GM19324 (cell line): Measurements from ENCODE around the gene CHRNB1.

Experiments used
- ATAC-seq: cut with Tn5 transposase; IDR thresholded peaks from one replicate; pipeline ENCODE4 v1.9.1; 2021; ENCODE audit warnings: mild to moderate bottlenecking, moderate library complexity; ENCODE audit not compliant: unreplicated experiment, low FRiP score

Gene CHRNB1

GRCh38 chr17:7437369-7437863 lies 7.4 kb upstream of the CHRNB1 start:
- no peak for ATAC-seq

DNA sequence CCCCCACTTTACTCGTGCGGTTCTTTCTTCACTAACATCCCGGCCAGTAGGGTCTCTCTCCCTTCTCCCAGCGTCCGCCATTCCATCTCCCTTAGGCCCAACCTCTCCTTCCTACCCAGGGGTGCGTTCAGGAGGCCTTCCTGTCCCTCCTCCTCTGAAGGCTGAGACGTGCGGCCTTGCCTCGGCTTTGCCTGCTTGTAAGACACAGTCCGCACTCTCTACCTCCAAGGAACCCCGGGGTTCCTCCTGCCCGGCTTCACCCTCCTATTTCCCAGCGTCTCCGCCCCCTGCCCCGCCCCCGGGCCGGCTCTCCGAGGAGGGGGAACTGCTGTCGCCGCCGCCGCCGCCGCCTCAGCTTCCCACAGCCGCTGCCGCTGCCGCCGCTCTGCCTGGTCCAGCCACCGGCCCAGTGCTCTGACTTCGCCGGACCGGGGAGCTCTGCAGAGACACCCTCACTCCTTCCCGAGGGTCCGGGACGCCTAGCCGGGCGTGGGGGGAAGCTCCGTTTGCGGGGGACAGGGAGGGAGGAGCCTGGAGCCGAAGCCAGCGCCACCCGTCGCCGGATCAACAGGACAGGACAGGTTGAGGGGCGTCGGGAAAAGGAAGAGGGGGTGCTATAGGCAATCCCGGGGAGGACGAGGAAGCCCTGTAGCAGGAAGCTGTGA lies 6.8 kb upstream of the CHRNB1 start:
- ATAC-seq, result no peak

DNA sequence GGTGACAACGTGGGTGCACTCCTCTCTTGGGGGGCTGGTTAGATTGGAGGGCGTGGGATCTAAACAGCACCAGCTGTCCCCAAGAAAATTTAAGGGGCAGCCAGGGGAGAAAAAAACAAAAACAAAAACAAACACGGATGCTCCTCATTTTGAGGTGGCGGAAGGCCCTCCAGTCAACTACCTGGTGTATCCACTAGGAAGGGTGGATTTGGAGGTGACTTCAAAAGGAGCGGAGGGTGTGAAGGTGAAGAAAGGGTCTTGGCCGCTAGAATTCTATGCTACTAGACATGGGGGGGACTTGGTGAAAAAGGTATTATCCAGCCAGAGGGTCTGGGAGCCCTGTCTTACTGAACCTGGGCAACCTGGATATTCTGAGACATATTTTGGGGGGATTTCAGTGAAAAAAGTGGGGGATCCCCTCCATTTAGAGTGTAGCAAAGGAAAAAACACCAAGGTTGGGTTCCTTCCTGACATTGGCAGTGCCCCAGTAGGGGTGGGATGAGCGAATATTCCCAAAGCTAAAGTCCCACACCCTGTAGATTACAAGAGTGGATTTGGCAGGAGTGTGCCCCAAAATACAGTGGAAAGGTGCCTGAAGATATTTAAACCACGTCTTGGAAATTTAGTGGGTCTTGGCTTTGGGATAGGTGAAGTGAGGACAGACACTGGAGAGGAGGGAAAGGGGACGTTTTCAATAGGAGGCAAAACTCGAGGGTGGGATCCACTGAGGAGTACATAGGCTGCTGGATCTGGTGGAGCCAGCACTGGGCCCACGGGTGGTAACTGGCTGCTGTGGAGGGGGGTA lies 6.0 kb upstream of the CHRNB1 start:
- ATAC-seq, result no peak

- no peak for ATAC-seq
Observed at GRCh38 chr17:7439462-7440112, 5.3 kb upstream of the CHRNB1 start, which contains the start of gene FGF11. Gene FGF11 (plus strand): TSS chr17:7439512. CDS start chr17:7439621, 109 bp downstream.

DNA sequence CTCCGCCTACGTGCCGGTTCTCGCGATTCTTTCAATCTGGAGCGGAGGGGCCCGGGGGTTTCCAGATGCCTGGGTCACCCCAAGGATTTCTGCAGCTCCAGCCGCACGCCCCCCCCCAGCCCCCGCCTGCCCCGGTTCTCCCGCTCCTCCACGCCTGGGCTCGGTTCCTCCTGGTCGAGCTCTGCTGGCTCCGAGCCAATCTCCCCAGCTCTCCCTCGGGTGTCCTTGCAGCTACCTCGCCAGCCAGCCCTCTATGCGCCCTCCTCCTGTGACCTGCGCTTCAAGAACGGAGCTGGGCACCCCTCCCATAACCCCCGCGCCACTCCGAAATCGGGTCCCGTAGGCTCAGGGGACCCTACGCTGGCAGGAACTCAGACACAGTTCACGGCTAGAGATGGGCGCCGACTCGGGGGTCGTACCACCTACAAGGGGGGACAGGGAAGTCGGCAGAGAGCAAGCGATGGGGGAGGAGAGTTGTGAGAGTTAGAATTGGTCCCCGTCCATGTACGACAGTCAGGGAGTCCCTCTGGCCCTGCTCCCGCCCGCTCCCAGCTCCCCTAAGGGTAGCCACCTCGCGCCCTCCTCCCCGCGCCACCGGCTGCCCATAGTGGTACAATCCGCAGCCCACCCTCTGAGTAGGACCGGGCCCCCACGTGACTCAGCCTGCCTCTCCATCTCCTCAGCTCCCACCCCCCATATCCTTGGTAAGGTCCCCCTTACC lies 4.6 kb upstream of the CHRNB1 start:
- no peak for ATAC-seq

- ATAC-seq, result no peak
Observed at GRCh38 chr17:7440834-7441195, 4.0 kb upstream of the CHRNB1 start.

DNA sequence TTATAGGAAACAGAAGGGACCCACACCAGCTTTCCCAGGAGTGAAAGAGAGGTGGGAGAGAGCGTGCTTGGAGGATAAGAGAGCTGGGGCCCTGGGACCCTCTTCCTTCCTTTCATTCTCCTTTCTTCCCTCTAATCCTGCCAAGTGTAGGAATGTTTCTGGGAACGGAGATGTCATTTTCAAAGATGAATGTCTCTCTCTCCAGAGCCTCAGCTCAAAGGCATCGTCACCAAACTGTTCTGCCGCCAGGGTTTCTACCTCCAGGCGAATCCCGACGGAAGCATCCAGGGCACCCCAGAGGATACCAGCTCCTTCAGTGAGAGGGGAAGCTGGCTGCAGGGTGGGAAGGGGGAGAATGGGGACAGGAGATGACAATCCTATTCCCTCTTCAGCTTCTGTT lies 3.6 kb upstream of the CHRNB1 start:
- ATAC-seq, result no peak

- no peak for ATAC-seq
Observed at GRCh38 chr17:7442142-7442541, 2.7 kb upstream of the CHRNB1 start.

GRCh38 chr17:7443499-7444485 lies 1.1 kb upstream of the CHRNB1 start:
- no peak for ATAC-seq

- ATAC-seq, result no peak
Observed at GRCh38 chr17:7445619-7445968, 733 bp downstream of the CHRNB1 start.

DNA sequence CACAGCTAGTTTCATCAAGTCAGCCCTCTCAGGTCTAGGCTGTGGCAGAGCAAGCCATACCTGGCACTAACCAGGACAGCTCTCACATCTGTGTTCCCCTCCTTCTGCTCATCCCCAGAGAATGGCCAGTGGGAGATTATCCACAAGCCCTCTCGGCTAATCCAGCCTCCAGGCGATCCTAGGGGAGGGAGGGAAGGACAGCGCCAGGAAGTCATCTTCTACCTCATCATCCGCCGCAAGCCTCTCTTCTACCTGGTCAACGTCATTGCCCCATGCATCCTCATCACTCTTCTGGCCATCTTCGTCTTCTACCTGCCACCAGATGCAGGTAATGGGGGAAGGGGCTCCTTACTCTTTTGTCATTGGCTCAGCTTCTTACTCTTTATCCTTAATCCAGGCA lies 3.6 kb downstream of the CHRNB1 start:
- no peak for ATAC-seq

DNA sequence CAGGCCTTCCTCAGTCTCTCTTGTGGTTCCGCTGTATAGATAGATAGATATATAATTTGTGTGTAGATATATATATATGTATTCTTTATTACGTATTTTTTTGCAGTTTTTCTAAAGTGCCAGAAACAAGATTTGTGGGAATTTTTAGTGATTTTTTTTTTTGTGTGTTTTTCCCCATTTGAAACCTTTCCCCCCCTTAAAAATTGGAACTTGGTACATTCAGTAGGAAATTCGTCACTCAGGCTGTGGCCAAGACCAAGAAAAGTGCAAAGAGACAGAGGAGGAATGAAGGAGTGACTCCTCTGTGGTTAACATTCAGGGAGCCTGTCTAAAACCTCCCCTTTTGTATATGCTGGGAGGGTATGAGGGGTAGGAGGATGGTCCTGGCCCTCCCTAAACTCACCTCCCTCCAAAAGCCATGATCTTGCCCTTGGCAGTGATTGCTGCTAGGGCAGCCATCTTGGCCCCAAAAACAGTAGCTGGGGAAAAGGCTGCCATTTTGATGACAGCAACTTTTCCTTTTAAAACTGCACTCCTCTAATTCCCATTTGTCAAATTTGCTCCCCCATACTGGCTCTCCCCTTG lies 15.2 kb downstream of the CHRNB1 start:
- ATAC-seq, result no peak

DNA sequence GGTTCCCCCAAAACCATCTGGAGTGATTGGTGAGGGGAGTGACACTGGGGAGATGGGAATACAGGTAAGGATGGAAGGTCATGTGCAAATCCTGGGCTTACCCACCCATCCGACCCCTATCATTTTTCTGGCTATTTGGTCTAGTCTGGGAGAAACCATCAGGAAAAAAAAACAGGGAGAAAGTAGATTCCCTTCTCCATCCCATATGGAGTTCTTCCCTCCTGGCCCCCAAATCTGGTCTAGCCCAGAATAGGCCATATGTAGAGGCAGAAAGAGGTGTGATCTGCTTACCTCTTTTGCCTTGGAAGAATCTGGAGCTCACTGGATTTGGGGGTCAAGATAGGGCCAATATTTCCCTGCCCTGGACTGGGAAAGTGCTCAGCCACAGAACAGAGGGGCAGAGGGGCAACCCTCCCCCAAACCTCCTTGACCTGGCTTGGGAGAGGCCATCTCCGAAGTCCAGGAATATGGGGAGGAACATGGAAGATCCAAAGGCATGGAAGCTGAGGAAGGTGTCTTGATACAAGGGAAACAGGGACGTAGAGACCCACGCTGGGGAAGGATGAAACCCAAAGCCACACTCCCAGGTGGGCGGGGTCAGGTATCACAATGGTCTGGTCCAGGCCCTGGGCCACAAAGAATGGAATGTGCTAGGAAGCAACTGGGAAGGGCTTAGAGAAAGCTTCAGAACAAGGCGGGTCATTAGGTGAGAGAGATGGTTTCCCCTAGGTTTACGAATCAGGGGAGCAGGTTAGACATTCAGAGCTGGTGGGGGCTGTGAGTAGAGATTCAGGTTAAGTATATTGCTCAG lies 16.2 kb downstream of the CHRNB1 start:
- ATAC-seq, result no peak

DNA sequence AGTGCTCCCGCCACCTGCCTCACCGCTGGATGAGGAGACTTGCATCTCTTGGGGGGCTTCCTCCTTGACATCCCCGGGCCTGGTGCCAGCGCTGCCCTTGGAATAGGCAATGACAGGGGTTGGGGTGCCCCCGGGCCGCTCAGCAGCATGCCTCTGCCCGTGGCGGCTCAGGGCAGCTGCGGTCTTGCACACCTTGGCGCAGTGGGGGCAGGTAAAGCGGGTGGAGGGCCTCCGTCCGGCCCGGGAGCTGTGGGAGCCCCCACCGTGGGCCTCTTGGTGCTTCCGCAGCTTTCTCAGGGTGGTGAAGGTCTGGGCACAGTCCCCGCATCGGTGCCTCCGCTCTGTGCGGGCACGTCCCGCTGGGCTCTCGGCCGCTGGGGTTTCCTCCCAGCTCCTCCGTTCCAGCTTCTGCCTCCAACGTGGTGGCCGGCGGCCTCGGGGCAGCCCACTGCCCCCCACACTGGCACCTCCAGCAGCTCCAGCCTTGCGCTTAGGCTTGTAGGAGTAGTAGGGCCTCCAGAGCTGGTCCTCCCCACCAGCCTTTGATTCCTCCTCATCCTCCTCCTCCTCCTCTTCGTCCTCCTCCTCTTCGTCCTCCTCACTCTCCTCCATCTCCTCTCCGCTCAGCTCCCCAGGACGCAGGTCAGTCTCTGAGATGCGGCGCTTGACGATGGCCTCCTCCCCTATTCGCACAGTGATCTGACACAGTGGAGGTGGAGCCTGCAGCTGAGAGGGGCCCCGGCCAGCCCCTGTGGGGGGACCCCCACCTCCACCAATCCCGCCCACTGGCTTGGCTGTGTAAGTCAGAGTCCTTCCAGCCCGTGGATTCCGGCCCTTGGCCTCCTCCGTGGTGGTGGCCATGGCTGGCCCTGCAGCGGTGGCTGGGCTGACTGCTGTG lies 17.9 kb downstream of the CHRNB1 start:
- no peak for ATAC-seq

GRCh38 chr17:7463372-7463846 lies 18.5 kb downstream of the CHRNB1 start:
- no peak for ATAC-seq

- ATAC-seq, result no peak
Observed at GRCh38 chr17:7464081-7464480, 19.2 kb downstream of the CHRNB1 start.

- ATAC-seq, result no peak
Observed at GRCh38 chr17:7465597-7466275, 20.9 kb downstream of the CHRNB1 start.
